Measurements from ENCODE around the gene COQ10A. TPM values are rescaled to one million over a fixed set of nuclear protein-coding genes. Genes with fewer than 3 reads are reported as not detected.

COQ10A gene
- total and polyA plus RNA-seq, 10 of the 15 experiments (the other 5 are each of a cell fraction or from before 2014, with no cell fraction given), result 3.3 to 19.5 (median 6.9) TPM

DNA sequence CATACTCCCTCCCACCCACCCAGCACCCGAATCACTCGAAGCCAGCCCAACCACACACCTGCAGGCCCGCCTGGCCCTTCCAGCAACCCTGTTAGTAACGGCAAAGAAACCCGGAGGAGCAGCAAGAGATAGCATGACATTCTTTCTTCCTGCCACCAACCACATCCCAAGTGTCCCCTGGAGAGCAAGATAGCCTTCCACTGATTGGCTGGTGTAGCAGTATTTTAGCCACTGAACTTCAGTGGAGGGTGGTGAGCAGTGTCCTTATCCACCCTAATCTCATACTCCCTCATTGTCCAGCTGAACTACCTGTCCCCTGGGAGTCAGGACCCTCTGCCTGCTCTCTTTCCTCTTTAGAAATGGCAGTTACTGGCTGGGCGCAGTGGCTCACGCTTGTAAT is 37.7 kb upstream of the COQ10A start:
- ATAC-seq (no peak), FAIRE-seq (no peak), DNase-seq (ENCODE audit: low read depth, low spot score) (no peak)
- in situ Hi-C loops (cut with MboI), result no loop called here
- ChIA-PET CTCF (no interaction called here), SMC1A (ENCODE audit: uncharacterized antibody, unreplicated experiment) (no interaction called here), RAD21 (ENCODE audit: unreplicated experiment) (no interaction called here), POLR2A (no interaction called here)
- no peak overlapping the region for H3K9ac ChIP-seq (ENCODE audit: control insufficient read depth, insufficient read depth, low read length)
- TSS peak; percentile 82 for BruUV-seq (replicated peaks)
- 75% methylated on average over 7 of the region's 7 CpGs for WGBS (ENCODE audit: insufficient coverage, insufficient replicate concordance, low lambda C conversion rate, missing lambda C conversion rate)
- H3K27me3 ChIP-seq (replicated peaks in 1 of 2; ENCODE audit: control insufficient read depth in 2 of 2, insufficient read depth in 2 of 2, low read length in 1 of 2), result no peaks in the 10 kb centered on the region
- peaks cover 10% of the 10 kb centered on the region for H3K79me2 ChIP-seq (ENCODE audit: control insufficient read depth, insufficient read depth, low read length)
- H3K9me3 ChIP-seq (replicated peaks; ENCODE audit: control insufficient read depth, insufficient read depth, low read length), result no peaks in the 10 kb centered on the region
- no peak overlapping the region for H3K4me3 ChIP-seq
- H4K20me1 ChIP-seq (ENCODE audit: control insufficient read depth, insufficient read depth), result no peaks in the 10 kb centered on the region
- no peak overlapping the region for H3K27ac ChIP-seq (ENCODE audit: control insufficient read depth, insufficient read depth)
- intact Hi-C loops (cut with micrococcal nuclease; ENCODE audit: unreplicated experiment), result no loop called here
- peaks cover 0 to 2% of the 10 kb centered on the region in 2 experiments; a peak in 1 of 4 replicates for H3K36me3 ChIP-seq (ENCODE audit: control insufficient read depth in 2 of 2, insufficient read depth in 2 of 2, low read length in 1 of 2)
- TF ChIP-seq MTA3 (IDR thresholded peaks at IDR 0.05; ENCODE audit: borderline replicate concordance, low read length) (no peak), POLR2AphosphoS2 (IDR thresholded peaks at IDR 0.05; ENCODE audit: low read depth, low read length) (no peak), PML (IDR thresholded peaks at IDR 0.05; ENCODE audit: low read length) (no peak), TCF12 (IDR thresholded peaks at IDR 0.05; ENCODE audit: low read depth, low read length) (no peak), MEF2B (IDR thresholded peaks at IDR 0.05; ENCODE audit: partially characterized antibody, poor library complexity, severe bottlenecking) (no peak), GABPA (IDR thresholded peaks at IDR 0.05; ENCODE audit: low read depth) (no peak), POLR2A (IDR thresholded peaks at IDR 0.05; ENCODE audit: low read depth, low read length) (no peak), HDAC6 (IDR thresholded peaks at IDR 0.05; ENCODE audit: unreplicated experiment) (no peak), SUPT20H (IDR thresholded peaks at IDR 0.05; ENCODE audit: borderline replicate concordance, control insufficient read depth, low read depth, low read length) (no peak), NKRF (conservative IDR thresholded peaks at IDR 0.05) (no peak), ZNF217 (IDR thresholded peaks at IDR 0.05) (no peak)
- TF ChIP-seq, protein P1, sequence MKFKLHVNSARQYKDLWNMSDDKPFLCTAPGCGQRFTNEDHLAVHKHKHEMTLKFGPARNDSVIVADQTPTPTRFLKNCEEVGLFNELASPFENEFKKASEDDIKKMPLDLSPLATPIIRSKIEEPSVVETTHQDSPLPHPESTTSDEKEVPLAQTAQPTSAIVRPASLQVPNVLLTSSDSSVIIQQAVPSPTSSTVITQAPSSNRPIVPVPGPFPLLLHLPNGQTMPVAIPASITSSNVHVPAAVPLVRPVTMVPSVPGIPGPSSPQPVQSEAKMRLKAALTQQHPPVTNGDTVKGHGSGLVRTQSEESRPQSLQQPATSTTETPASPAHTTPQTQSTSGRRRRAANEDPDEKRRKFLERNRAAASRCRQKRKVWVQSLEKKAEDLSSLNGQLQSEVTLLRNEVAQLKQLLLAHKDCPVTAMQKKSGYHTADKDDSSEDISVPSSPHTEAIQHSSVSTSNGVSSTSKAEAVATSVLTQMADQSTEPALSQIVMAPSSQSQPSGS (IDR thresholded peaks at IDR 0.05; ENCODE audit: low read length), result no peak
- TF ChIP-seq, protein P2, sequence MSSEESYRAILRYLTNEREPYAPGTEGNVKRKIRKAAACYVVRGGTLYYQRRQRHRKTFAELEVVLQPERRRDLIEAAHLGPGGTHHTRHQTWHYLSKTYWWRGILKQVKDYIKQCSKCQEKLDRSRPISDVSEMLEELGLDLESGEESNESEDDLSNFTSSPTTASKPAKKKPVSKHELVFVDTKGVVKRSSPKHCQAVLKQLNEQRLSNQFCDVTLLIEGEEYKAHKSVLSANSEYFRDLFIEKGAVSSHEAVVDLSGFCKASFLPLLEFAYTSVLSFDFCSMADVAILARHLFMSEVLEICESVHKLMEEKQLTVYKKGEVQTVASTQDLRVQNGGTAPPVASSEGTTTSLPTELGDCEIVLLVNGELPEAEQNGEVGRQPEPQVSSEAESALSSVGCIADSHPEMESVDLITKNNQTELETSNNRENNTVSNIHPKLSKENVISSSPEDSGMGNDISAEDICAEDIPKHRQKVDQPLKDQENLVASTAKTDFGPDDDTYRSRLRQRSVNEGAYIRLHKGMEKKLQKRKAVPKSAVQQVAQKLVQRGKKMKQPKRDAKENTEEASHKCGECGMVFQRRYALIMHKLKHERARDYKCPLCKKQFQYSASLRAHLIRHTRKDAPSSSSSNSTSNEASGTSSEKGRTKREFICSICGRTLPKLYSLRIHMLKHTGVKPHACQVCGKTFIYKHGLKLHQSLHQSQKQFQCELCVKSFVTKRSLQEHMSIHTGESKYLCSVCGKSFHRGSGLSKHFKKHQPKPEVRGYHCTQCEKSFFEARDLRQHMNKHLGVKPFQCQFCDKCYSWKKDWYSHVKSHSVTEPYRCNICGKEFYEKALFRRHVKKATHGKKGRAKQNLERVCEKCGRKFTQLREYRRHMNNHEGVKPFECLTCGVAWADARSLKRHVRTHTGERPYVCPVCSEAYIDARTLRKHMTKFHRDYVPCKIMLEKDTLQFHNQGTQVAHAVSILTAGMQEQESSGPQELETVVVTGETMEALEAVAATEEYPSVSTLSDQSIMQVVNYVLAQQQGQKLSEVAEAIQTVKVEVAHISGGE (CRISPR knock-in tag; IDR thresholded peaks at IDR 0.05), result no peak
- TF ChIP-seq, protein P3, sequence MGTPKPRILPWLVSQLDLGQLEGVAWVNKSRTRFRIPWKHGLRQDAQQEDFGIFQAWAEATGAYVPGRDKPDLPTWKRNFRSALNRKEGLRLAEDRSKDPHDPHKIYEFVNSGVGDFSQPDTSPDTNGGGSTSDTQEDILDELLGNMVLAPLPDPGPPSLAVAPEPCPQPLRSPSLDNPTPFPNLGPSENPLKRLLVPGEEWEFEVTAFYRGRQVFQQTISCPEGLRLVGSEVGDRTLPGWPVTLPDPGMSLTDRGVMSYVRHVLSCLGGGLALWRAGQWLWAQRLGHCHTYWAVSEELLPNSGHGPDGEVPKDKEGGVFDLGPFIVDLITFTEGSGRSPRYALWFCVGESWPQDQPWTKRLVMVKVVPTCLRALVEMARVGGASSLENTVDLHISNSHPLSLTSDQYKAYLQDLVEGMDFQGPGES (IDR thresholded peaks at IDR 0.05), result no peak
- TF ChIP-seq, protein P4, sequence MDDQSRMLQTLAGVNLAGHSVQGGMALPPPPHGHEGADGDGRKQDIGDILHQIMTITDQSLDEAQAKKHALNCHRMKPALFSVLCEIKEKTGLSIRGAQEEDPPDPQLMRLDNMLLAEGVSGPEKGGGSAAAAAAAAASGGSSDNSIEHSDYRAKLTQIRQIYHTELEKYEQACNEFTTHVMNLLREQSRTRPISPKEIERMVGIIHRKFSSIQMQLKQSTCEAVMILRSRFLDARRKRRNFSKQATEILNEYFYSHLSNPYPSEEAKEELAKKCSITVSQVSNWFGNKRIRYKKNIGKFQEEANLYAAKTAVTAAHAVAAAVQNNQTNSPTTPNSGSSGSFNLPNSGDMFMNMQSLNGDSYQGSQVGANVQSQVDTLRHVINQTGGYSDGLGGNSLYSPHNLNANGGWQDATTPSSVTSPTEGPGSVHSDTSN (IDR thresholded peaks at IDR 0.05; ENCODE audit: insufficient replicate concordance, low read depth, low read length), result no peak
- no peaks in the 10 kb centered on the region for H3K4me1 ChIP-seq (ENCODE audit: control insufficient read depth, insufficient read depth, low read length)
- no peak overlapping the region for H2AFZ ChIP-seq (ENCODE audit: control insufficient read depth, low read depth, low read length)
- H3K4me2 ChIP-seq (ENCODE audit: control insufficient read depth, insufficient read depth), result no peak overlapping the region
